ENCODE results near the gene CHRNB2.

DNA sequence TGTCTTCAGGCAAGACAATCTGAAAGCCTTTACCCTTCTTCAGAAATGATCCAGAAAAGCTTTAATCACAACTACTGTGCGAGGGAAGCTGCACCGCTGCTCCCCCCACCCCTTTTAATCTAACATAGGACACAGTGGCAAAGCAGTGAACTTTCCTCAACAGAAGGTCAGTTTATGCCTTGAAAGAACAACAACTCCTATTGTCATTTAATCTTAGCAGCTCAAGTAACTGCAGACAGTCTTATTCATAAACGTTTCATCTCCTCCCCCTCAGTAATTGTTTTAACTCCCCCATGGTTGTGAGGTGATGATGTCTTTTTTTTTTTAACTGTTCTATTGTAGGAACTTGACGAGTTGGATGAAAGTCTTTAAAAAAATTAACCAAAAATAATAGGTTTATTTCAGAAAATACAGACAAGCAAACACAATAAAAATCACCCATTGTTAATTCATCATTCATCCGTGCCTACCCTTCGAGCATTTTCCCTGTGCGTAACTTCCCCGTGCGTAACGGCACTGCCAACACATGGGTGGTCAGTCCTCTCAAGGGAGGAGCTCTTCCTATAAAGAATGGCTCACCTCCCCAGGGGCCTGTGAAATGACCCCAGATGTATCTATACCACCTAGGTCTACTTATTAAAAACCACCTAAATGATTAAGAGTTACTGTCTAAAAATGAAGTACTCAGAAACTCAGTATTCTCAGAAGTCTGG lies 43.7 kb downstream of the CHRNB2 start:
- TF ChIP-seq, protein P1, sequence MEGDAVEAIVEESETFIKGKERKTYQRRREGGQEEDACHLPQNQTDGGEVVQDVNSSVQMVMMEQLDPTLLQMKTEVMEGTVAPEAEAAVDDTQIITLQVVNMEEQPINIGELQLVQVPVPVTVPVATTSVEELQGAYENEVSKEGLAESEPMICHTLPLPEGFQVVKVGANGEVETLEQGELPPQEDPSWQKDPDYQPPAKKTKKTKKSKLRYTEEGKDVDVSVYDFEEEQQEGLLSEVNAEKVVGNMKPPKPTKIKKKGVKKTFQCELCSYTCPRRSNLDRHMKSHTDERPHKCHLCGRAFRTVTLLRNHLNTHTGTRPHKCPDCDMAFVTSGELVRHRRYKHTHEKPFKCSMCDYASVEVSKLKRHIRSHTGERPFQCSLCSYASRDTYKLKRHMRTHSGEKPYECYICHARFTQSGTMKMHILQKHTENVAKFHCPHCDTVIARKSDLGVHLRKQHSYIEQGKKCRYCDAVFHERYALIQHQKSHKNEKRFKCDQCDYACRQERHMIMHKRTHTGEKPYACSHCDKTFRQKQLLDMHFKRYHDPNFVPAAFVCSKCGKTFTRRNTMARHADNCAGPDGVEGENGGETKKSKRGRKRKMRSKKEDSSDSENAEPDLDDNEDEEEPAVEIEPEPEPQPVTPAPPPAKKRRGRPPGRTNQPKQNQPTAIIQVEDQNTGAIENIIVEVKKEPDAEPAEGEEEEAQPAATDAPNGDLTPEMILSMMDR (IDR thresholded peaks at IDR 0.05) = no peak
- TF ChIP-seq POLR2A (IDR thresholded peaks at IDR 0.05) (no peak), EP300 (IDR thresholded peaks at IDR 0.05) (no peak)

All from tibial nerve (tissue), 4 donors.